Omental fat pad (tissue), 4 donors: Measurements from ENCODE around the gene NQO2. TPM values are rescaled to one million over a fixed set of nuclear protein-coding genes. Genes with fewer than 3 reads are reported as not detected.

Source experiments
- ATAC-seq: fragments of 150-250 bp; one replicate; pipeline ENCODE4 v1.9.1; 2016; ENCODE audit warnings: mild to moderate bottlenecking, moderate library complexity; ENCODE audit not compliant: low FRiP score
- DNase-seq: peaks from one replicate; pipeline ENCODE4 v3.0.0-alpha.2; 2019; ENCODE audit warnings: low spot score
- total RNA-seq, 4 donors: library from RNA; depleted of rRNA; stranded (reverse); fragments of >200 nt; gene quantifications; one replicate each; pipeline ENCODE4 v1.1.0, GENCODE V29; 2016
- TF ChIP-seq, protein P1 (sequence below), 3 donors: fragments of 450-650 bp; IDR thresholded peaks; one replicate each; pipeline ENCODE4 v1.5.1; 2016 to 2017; ENCODE audit warnings: antibody characterized with exemption in 3 of 3, mild to moderate bottlenecking in 3 of 3, moderate library complexity in 2 of 3

NQO2 gene
- total RNA-seq, 4 donors from 2014 or later: 32.9 to 54.0 (median 48.1) TPM

DNA sequence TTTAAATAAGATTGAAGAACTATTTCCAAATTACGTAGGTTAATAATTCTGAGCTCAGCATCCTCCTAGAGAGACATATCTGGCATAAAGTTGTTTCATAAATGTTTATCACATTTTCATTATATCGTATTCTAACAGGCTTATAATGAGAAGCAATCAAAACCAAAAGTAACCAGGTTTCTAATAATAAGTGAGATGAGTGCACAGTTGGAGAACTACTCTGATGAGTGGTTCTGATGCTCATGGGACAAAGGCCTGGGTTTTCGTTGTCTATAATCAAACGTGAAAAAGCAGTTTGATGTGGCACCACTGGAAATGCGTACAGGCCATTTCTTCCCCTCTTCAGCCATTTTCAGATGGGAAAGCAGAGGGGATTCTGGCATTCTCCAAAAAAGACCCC, 23.6 kb upstream of the NQO2 start:
- DNase-seq (no peak), ATAC-seq (no peak)
- TF ChIP-seq, protein P1, sequence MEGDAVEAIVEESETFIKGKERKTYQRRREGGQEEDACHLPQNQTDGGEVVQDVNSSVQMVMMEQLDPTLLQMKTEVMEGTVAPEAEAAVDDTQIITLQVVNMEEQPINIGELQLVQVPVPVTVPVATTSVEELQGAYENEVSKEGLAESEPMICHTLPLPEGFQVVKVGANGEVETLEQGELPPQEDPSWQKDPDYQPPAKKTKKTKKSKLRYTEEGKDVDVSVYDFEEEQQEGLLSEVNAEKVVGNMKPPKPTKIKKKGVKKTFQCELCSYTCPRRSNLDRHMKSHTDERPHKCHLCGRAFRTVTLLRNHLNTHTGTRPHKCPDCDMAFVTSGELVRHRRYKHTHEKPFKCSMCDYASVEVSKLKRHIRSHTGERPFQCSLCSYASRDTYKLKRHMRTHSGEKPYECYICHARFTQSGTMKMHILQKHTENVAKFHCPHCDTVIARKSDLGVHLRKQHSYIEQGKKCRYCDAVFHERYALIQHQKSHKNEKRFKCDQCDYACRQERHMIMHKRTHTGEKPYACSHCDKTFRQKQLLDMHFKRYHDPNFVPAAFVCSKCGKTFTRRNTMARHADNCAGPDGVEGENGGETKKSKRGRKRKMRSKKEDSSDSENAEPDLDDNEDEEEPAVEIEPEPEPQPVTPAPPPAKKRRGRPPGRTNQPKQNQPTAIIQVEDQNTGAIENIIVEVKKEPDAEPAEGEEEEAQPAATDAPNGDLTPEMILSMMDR (IDR thresholded peaks at IDR 0.05): no peak

DNA sequence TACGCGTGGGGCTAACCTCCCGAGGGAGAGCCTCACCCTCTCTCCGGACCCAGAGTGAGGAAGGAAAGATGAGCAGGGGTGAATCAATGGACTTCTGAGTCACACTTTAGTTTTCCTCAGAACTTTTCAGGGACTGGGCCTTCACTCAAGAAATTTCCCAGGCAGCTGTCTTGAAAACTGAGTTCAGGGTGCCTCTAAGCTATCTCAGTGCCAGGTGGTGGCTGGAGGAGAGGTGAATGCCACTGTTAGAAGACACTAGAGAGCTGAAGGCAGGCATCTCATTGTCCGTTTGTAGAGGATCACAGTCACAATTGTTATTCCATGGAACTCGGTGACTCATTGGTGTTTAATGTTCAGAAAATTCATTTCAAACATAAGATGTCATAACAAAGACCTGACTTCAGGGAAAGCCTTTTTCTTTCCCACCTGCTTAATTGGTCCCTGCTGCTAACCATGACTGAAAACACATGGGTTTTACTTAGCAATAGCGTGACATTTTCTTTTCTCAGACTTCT, 23.1 kb upstream of the NQO2 start:
- peak; percentile 24 for ATAC-seq
- TF ChIP-seq, protein P1 (IDR thresholded peaks at IDR 0.05): no peak
- no peak for DNase-seq

DNA sequence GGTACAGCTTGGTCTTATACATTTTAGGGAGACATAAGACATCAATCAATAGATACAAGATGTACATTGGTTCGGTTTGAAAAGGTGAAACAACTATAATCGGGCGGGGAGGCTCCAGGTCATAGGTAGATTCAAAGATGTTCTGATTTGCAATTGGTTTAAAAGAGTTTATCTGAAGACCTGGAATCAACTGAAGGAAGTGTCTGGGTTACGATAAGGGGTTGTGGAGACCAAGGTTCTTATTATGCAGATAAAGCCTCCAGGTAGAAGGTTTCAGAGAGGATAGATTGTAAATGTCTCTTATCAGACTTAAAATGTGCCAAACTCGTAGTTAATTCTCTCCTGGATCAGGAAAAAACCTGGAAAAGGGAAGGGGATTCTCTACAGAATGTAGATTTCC, 22.4 kb upstream of the NQO2 start:
- no peak for ATAC-seq
- DNase-seq: no peak
- TF ChIP-seq, protein P1 (IDR thresholded peaks at IDR 0.05): no peak

DNA sequence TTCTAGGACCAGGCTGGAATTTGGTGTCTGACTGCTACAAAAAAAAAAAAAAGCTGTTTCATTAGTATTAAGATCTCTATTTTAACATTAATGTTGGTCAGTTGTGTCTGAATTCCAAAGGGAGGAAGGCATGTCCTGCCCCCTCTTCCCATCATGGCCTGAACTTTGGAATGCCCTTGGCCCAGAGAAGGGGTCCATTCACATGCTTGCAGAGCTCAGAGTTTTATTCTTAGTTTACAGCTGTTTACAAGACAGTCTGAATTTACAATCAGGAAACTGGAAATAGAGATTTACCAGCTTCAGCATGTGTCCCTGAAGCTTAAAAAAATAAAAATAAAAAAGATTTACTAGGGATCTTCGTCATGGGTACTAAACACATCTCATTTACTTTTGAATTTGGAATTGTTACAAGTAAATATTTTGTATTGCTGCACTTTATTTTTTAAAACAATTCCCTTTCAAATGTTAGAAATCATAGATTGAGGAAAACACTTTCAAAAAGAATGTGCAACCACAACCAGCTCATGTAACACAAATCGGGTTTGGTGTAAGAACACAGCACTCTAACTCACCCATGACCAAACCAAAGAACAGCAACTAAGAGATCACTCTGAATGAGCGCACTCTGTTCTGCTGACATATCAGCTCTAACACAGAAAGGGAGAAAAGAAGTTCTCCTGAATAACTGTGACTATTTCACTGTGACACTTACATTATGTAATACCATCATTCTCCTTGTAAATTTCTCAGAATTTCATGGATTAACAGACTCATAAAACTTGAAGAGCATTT, 21.7 kb upstream of the NQO2 start:
- ATAC-seq: no peak
- TF ChIP-seq, protein P1 (IDR thresholded peaks at IDR 0.05): no peak
- no peak for DNase-seq

DNA sequence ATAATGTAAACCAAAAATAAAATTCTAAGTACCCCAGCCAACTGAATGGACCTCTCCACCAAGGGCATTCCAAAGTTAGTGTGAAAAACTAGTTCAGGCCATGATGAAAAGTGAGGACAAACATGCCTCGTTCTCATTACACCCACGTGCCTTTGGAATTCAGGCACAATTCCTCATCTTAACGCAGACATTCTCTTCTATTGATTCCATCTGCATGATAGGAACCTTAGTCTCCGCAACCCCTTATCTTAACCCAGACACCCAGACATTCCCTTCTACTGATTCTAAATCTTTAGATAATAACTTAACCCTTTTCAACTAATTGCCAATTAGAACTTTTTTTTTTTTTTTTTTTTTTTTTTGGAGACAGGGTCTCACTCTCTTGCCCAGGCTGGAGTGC, 20.8 kb upstream of the NQO2 start:
- ATAC-seq (no peak), DNase-seq (no peak)
- TF ChIP-seq, protein P1 (IDR thresholded peaks at IDR 0.05): no peak

DNA sequence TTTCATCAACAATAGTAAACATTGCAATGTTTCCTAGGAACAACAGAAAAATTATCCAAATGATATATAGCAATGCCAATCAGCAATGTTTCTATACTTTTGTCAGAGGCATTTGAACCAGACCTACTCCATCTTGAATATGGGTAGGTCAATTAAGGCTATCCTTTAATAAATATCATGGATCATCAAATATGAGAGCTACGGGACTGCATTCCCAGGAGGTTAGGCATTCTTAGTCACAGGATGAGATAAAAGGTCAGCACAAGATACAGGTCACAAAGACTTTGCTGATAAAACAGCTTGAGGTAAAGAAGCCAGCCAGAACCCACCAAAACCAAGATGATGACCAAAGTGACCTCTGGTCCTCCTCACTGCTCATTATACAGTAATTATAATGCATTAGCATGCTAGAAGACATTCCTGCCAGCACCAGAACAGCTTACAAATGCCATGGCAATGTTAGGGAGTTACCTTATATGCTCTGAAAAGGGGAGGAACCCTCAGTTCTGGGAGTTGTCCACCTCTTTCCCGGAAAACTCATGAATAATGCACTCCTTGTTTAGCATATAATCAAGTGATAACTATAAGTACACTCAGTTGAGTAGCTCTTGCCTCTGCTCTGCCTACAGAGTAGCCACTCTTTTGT, 19.8 kb upstream of the NQO2 start:
- TF ChIP-seq, protein P1 (IDR thresholded peaks at IDR 0.05): no peak
- ATAC-seq (peak; percentile 64), DNase-seq (no peak)
